HEK293 (cell line): ENCODE data around the gene EEF2KMT.
"Not testable (repeated sequence)": the region's sequence is repeated elsewhere in the genome, so short reads cannot be mapped to it uniquely, and the experiment has no call there.

Source experiments
- CTCF ChIA-PET: fragments of 350-600 bp; formaldehyde crosslinking; extraction: SDS; loops from one replicate; lab custom pipeline; 2021; ENCODE audit warnings: antibody characterized with exemption; lab: Yijun Ruan, JAX
- POLR2A ChIA-PET: fragments of 300-600 bp; formaldehyde crosslinking; extraction: SDS; loops from one replicate; lab custom pipeline; 2020; ENCODE audit warnings: antibody characterized with exemption, inconsistent platforms; lab: Yijun Ruan, JAX
- H3K27ac ChIP-seq: fragments of 200-500 bp; sonication (Bioruptor generic); 2 replicates; pipeline ENCODE4 v1.5.1; 2014; ENCODE audit warnings: low read depth, low read length, control low read depth, inconsistent platforms; ENCODE audit errors: extremely low read depth
- H3K36me3 ChIP-seq, 2 experiments: fragments of 200-500 bp in 1 of 2; sonication (Bioruptor generic) in 1 of 2; 1 replicate in 1 of 2; 2 replicates in 1 of 2; pipeline ENCODE4 v1.5.1; 2014 to 2017; ENCODE audit warnings: inconsistent platforms in 2 of 2, low read length in 2 of 2; ENCODE audit not compliant: control insufficient read depth in 2 of 2, insufficient read depth in 1 of 2
- H3K4me1 ChIP-seq: fragments of 200-500 bp; sonication (Bioruptor generic); 2 replicates; pipeline ENCODE4 v1.5.1; 2014; ENCODE audit warnings: mild to moderate bottlenecking, low read length, inconsistent platforms; ENCODE audit not compliant: control insufficient read depth, insufficient read depth
- H3K4me3 ChIP-seq: 2 replicates; pipeline ENCODE4 v1.5.1; 2011; ENCODE audit warnings: low read depth, mild to moderate bottlenecking, control low read depth, low read length, moderate library complexity
- H3K9me3 ChIP-seq: fragments of 200-500 bp; sonication (Bioruptor generic); 2 replicates; pipeline ENCODE4 v1.5.1; 2014; ENCODE audit warnings: low read depth, low read length, inconsistent platforms; ENCODE audit not compliant: control insufficient read depth, insufficient read depth
- PRDM10 ChIP-seq: fragments of 450-650 bp; formaldehyde crosslinking; IDR thresholded peaks from 2 replicates; pipeline ENCODE4 v1.5.1; 2016; ENCODE audit warnings: missing biosample characterization, missing genetic modification characterization
- REST ChIP-seq: fragments of 450-650 bp; formaldehyde crosslinking; IDR thresholded peaks from 2 replicates; pipeline ENCODE4 v1.5.1; 2016; ENCODE audit warnings: missing biosample characterization, missing genetic modification characterization
- ZNF335 ChIP-seq: fragments of 450-650 bp; formaldehyde crosslinking; conservative IDR thresholded peaks from 2 replicates; pipeline ENCODE4 v1.5.1; 2016; ENCODE audit warnings: missing biosample characterization, missing genetic modification characterization

The EEF2KMT gene

GRCh38 chr16:5097061-5097469 is 530 bp downstream of the EEF2KMT start:
- TF ChIP-seq ZNF335 (tag by site-specific recombination), result peak; percentile 64
- H3K4me1 ChIP-seq, POLR2A ChIA-PET, H3K9me3 ChIP-seq, H3K36me3 ChIP-seq: not testable (repeated sequence)
- H3K4me3 ChIP-seq, result peak overlapping the region; percentile 63
- peak overlapping the region; percentile 70; the same call in 1 of the 2 replicates for H3K27ac ChIP-seq
- CTCF ChIA-PET, result interaction anchor here (0.6 kb wide), 1 partner anchor 41 kb away, joined by 3 read pairs; no protein-coding TSS in a partner anchor

- POLR2A ChIA-PET, H3K9me3 ChIP-seq, CTCF ChIA-PET, H3K36me3 ChIP-seq, H3K4me1 ChIP-seq, H3K27ac ChIP-seq: not testable (repeated sequence)
- H3K4me3 ChIP-seq, result peak overlapping the region; percentile 63; the same call in 1 of the 2 replicates
- TF ChIP-seq PRDM10, result peak; percentile 62; the same call in 1 of the 2 replicates
Observed at GRCh38 chr16:5096437-5097060, 1.0 kb downstream of the EEF2KMT start.

- peak; percentile 45; the same call in 1 of the 2 replicates for TF ChIP-seq REST
- TF ChIP-seq, all 188 proteins: peak for 1; not testable (repeated sequence) for 187
- POLR2A ChIA-PET, H3K27ac ChIP-seq, CTCF ChIA-PET, H3K4me3 ChIP-seq, H3K4me1 ChIP-seq, H3K9me3 ChIP-seq: not testable (repeated sequence)
- peaks cover 0 to 10% of the 10 kb centered on the region in 2 experiments; a peak in 2 of 3 replicates for H3K36me3 ChIP-seq
Observed at GRCh38 chr16:5095145-5095830, 2.3 kb downstream of the EEF2KMT start.

- H3K4me3 ChIP-seq, H3K9me3 ChIP-seq, CTCF ChIA-PET, H3K27ac ChIP-seq, POLR2A ChIA-PET, H3K4me1 ChIP-seq: not testable (repeated sequence)
- H3K36me3 ChIP-seq, result peaks cover 0 to 16% of the 10 kb centered on the region in 2 experiments; a peak in 2 of 3 replicates
Observed at GRCh38 chr16:5093746-5094145, 3.8 kb downstream of the EEF2KMT start.

- POLR2A ChIA-PET, H3K4me1 ChIP-seq, H3K27ac ChIP-seq, H3K9me3 ChIP-seq, H3K4me3 ChIP-seq: not testable (repeated sequence)
- H3K36me3 ChIP-seq, result peaks cover 0 to 21% of the 10 kb centered on the region in 2 experiments; a peak in 2 of 3 replicates
- CTCF ChIA-PET, result interaction anchor here (0.7 to 1.4 kb wide), 4 partner anchors 35 to 397 kb away, joined by 3 to 7 read pairs (median 4); no protein-coding TSS in a partner anchor
Observed at GRCh38 chr16:5093081-5093480, 4.5 kb downstream of the EEF2KMT start.

GRCh38 chr16:5090592-5090991 is 7.0 kb downstream of the EEF2KMT start:
- CTCF ChIA-PET, H3K27ac ChIP-seq, H3K4me3 ChIP-seq: not testable (repeated sequence)

GRCh38 chr16:5089911-5090555 is 7.6 kb downstream of the EEF2KMT start:
- H3K4me3 ChIP-seq, CTCF ChIA-PET, H3K4me1 ChIP-seq, H3K9me3 ChIP-seq, POLR2A ChIA-PET, H3K27ac ChIP-seq: not testable (repeated sequence)
- peaks cover 0 to 30% of the 10 kb centered on the region in 2 experiments; a peak in 2 of 3 replicates for H3K36me3 ChIP-seq

More at GRCh38 chr16:5090592-5090991, 7.0 kb downstream of the EEF2KMT start:
- POLR2A ChIA-PET, H3K4me1 ChIP-seq, H3K9me3 ChIP-seq: not testable (repeated sequence)
- peaks cover 0 to 25% of the 10 kb centered on the region in 2 experiments; a peak in 2 of 3 replicates for H3K36me3 ChIP-seq
